ENCODE results near the gene RRP15.

The RRP15 gene

DNA sequence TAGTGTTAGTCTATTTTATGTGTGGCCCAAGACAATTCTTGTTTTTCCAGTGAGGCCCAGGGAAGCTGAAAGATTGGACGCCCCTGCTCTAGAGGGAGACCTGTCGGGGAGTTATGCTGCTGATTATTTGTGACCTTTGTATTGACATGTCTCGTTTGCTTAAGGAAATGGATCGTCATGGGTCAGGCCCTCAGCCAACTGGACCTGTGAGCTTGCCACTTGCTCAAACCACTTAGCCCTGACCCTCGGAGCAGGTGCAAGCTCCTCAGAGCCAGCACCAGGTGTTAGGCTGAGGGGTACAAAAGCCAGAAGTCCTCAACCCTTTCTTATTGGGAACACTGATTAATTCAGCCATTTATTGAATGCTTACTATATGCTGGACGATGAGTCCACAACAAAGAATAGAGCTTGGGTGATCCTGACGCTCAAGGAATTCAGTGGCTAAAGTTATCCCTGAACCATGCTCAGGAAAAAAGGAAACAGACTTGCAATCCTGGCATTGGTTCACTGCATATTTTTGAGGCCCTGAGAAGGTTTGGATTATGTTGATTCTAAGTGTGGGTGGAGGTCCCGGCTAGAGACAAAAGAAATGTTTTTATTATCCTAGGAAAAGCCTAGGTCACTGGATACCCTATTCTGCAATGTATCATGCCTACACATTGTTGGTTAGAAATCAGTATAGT, 79.1 kb downstream of the RRP15 start:
- no peak for DNase-seq

DNA sequence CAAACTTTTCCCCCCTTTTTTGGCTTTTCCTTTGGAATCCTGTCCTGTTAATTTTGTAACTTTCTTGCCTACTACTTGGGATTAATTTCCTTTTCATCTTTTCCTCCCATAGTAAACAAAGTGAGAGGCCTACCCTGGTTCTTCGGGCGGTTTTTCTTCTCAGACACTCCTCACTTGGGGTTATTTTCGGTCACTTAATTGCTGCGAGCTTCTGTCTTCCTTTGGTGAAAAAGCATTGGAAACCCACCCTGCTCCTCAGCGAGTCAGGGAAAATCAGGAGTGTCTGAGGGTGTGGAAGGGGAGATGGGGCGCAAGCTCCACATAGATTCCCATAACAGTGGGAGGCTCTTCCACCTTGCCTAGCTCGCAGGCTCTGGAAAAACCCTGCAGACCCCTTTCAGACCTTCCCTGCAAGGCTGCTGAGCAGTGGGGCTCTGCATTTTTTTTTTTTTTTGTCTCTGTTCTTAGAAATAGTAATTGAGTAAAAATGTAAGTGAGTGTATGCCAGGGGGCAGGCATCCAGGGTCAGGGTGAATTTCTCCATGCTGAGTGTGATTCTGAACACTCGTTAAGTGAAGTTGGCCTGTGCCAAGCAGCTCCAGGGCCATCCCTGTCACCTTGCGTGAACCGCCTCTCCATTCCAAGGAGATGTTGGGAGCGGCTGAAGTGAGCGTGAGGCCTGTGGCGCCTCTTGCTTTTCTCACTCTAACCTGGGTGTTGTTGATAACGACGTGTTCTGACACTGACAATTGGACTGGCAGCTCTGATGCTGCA, 80.3 kb downstream of the RRP15 start:
- DNase-seq: no peak

DNA sequence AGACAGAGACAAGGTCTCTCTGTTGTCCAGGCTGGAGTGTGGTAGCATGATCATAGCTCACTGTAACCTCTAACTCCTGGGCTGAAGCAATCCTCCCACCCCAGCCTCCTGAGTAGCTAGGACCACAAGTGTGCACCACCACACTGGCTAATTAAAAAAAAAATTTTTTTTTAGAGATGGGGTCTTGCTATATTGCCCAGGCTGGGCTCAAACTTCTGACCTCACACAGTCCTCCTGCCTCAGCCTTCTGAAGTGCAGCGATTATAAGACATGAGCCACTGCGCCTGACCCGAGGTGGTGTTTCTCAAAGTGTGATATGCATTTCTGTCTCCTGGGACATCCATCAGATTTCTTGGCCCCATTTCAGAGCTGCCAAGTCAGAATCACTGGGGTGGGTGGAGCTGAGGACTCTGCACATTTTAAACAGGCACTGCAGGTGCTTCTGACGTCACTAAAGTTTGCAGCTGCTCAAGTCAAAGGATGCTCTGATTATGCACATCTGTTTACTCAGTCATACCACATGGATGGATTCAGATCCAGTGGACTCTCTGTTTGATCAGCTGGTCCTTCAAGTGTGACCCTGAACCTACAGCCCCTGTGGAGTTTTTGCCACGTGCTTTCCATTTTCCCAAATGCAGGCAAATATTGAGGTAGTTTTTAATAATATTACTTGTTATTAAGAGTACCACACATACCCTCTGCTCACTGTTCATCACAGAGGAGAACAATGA, 81.4 kb downstream of the RRP15 start:
- DNase-seq: no peak

GRCh38 chr1:218367118-218367517, 82.0 kb downstream of the RRP15 start:
- no peak for DNase-seq

DNA sequence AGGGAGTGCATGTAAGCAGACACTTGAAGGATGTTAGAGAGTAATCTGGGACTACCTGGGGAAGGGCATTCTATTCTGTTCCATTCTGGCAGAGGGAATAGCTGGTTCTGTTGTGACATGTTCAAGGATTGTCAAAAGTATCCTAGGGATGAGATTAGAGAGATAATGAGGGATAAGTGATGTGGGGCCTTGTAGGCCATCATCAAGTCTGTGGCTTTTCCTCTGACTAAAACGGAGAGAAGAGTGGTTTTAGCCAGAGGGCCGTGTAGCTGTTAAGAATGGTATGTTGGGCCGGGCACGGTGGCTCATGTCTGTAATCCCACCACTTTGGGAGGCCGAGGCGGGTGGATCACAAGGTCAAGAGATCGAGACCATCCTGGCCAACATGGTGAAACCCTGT, 83.6 kb downstream of the RRP15 start:
- DNase-seq: no peak

GRCh38 chr1:218369688-218370511, 84.8 kb downstream of the RRP15 start:
- no peak for DNase-seq

DNA sequence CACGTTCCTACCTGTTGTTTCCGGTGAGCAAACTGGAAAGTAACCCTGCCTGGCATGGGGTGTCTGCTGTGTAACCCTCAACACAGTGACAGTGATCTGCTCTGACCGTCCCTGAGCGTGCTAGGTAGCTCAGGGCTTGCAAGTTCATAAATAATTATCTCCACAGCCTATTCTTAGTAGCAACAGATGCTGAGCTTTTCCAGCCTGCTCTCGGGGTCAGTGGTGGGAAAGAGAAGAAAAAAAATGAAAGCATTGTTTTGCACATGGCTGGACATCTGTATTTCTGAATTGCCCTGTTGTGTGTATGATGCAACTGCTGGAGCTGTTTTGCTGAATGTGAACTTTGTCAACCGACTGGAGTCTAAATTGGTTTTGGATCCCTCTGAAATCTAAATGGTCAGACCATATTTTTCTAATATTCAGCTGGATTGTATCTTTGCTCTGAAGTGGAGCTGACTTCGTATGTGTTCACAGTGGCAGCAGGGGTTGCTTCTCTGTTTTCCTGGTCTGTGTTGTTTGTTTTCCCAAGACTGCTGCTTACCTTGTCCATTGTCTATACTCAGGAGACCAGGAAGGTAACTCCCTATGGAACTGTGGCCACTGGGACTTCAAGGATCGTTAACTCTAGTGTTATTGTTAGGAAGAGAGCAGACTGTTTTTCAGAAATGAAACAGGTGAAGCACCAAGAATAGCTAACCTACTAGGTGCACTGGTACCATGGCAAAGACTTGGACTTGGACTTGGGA, 87.0 kb downstream of the RRP15 start:
- no peak for DNase-seq

- no peak for DNase-seq
Observed at GRCh38 chr1:218374401-218375353, 89.6 kb downstream of the RRP15 start.

DNA sequence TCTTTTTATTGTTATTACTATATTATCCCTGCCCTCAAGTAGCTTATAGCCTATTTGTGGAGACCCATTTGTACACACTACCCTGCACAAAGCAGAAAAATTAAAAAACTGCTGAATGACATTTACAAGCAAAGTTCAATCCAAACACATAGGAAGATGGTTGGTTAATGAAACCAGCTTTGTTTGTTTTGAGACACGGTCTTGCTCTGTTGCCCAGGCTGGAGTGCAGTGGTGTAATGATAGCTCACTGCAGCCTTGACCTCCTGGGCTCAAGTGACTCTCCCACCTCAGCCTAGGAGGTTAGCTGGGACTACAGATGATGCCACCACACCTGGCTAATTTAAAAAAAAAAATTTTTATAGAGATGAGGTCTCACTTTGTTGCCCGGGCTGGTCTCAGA, 91.6 kb downstream of the RRP15 start:
- no peak for DNase-seq

DNA sequence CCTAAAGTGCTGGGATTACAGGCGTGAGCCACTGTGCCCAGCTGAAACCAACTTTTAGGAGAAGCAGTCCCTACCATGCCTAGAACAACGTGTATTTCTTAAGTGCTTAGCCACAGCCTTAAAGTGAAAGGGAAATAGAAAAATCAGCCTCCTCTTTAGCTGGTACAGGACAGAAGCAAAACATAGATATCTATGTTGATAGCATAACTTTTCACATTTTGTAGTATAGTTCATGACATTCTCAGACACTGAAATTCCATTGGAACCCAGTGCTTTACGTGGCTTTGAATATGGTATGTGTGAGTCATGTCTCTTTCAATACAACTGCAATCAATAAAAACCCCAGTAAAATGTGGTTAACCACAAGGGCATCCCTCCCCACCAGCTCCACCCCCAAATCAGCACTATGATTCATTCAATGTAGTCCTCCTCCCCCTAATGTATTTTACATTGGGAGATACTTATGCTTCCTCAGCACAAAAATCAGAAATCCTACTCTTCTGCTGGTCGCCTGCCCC, 92.1 kb downstream of the RRP15 start:
- DNase-seq: no peak

DNA sequence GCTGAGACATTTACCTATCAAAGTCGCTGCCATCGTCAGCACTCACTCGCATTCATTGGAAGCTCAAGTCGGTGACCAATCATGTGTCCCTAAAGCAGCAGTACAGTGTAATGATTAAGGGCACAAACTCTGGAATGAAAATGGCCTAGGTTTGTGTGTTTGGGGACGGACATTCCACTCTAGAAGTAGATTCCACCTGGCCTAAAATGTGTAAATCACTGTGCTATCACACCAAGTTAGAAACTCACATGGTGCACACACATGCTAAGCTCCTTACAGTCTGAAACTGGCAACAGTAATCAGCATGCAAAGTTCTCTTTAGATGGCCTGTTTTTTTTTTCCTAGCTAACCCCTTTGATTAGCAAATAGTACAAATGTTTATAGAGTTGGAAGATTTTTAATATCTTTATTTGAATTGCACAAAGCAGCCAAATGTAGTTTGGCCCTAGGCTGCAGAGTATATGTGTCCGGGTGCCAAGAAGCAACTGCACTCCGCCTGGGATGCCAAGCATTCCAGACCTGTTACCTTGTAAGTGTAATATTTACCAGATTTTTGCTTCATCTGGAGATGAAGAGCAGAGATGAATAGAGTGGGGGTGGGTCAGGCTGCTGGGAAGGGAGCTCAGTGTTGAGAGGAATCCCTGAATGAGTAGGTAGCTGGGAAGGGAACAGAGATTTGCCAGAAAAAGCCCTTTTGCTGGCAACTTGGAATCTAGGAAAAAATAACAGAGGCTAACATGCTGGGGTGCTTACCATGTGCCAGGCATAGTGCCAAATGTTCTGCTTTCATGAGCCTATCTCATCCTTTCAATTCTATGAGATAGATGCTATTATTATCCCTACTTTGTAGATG, 95.3 kb downstream of the RRP15 start:
- DNase-seq: no peak

DNA sequence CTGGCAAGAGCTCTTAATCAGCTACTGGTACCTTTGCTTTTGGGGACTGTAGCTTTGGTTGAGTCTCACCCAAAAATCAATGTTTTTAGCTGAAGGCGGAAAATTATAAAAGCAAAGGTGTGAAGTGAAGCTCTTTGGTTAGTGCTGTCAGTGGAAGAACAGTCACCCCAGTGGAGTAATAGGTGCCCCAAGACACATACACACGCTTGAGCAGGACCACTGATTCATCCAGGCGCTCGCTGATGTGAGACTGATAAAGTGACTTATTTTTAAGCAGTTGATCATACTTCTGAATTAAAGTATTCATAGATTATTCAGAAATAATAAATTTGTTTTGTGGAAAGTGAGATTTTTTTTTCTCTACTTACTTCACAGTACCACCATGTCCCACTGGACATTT, 97.2 kb downstream of the RRP15 start:
- DNase-seq: no peak

- DNase-seq: no peak
Observed at GRCh38 chr1:218383051-218383450, 98.0 kb downstream of the RRP15 start.

GRCh38 chr1:218383681-218384080, 98.6 kb downstream of the RRP15 start:
- DNase-seq: no peak

DNA sequence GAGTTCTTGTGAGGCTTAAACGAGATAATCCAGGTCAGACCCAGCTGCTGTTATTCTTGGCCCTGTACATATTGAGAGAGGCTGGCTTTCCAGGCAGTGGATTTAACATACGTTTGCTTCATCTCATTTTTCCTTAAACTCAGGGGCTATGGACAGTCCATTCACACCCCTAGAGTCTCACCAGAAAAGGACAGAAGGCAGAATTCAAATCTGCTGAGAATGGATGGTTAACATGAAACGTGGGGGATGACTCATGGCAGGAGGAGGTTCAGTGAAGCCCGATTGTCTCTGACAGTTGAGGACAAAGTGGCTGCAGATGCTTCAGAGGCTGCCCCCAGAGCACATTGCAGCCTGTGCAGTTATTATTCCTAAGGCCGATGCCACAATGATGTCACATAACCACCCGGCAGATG, 99.5 kb downstream of the RRP15 start:
- no peak for DNase-seq
